Neuron (in vitro differentiated cells): ENCODE measurements around the gene HEXIM1.

Experiments
- H2AFZ ChIP-seq: one replicate; pipeline ENCODE4 v1.6.1; 2013; ENCODE audit warnings: low read depth, mild to moderate bottlenecking, inconsistent platforms, low read length, moderate library complexity
- H3K27me3 ChIP-seq: one replicate; pipeline ENCODE4 v1.6.1; 2013; ENCODE audit warnings: low read length; ENCODE audit not compliant: insufficient read depth
- H3K36me3 ChIP-seq: one replicate; pipeline ENCODE4 v1.6.1; 2013; ENCODE audit warnings: low read length; ENCODE audit not compliant: insufficient read depth
- H3K4me1 ChIP-seq: one replicate; pipeline ENCODE4 v1.6.1; 2013; ENCODE audit warnings: low read length; ENCODE audit not compliant: insufficient read depth
- H3K4me3 ChIP-seq: 2 replicates; pipeline ENCODE4 v1.5.1; 2013; ENCODE audit warnings: mild to moderate bottlenecking, low read length, moderate library complexity
- H3K9me3 ChIP-seq: one replicate; pipeline ENCODE4 v1.6.1; 2013; ENCODE audit warnings: low read length

HEXIM1 gene

DNA sequence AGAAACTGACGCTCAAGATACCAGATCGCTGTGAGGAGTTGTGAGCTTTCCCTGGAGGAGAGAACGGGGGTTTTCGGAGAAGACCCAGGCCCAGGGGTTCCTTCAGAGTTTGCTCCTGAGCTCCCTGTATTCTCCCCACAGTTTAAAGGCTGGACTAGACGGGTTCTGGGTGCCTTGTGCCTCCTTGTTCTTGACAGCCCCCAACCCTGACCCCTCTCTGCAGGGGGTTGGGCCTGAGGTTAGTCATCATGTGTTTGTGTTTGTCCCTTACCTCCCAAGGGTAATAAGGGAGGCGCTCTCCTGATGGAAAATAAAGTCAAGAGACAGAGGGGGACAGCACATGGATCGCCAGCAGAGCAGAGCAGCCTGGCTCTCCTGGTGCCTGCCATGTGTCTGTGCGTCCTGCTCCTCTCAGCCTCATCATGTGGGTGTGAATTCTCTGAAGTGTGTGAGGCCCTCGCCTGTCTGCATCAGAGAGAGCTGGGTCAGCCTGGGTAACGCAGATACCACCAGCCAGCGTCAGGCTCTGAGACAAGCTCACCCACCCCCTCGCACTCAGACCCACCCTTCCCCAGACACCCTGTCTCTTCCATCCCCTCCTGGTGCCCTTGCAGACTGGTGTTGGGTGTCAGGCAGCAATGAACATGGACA, 22.1 kb downstream of the HEXIM1 start:
- Histone ChIP-seq H3K4me3 (no peak overlapping the region), H3K4me1 (peaks cover 22% of the 10 kb centered on the region), H2AFZ (no peak overlapping the region), H3K36me3 (peaks cover 7% of the 10 kb centered on the region), H3K27me3 (no peaks in the 10 kb centered on the region), H3K9me3 (no peaks in the 10 kb centered on the region)

DNA sequence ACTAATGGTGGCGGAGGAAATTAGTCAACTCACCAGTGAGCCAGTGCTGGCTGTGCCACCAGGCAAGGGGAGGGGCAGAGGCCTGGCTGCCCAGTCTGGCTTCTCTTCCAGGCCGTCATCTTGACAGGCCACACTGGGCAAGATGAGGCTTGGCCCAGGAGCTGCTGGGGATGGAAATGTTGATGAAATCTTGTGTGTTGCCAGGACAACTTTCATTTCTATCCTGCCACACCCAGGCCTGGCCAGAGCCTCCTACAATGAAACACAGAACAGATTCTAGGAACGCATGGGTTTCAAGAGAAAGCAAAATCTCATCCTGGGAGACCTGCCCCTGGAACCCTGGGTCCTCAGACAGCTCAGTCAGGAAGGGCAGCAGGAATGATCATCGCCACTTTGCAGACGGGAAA, 22.7 kb downstream of the HEXIM1 start:
- Histone ChIP-seq H3K4me3 (no peak overlapping the region), H3K4me1 (peaks cover 22% of the 10 kb centered on the region), H3K27me3 (no peaks in the 10 kb centered on the region), H2AFZ (no peak overlapping the region), H3K9me3 (no peaks in the 10 kb centered on the region), H3K36me3 (peaks cover 7% of the 10 kb centered on the region)

DNA sequence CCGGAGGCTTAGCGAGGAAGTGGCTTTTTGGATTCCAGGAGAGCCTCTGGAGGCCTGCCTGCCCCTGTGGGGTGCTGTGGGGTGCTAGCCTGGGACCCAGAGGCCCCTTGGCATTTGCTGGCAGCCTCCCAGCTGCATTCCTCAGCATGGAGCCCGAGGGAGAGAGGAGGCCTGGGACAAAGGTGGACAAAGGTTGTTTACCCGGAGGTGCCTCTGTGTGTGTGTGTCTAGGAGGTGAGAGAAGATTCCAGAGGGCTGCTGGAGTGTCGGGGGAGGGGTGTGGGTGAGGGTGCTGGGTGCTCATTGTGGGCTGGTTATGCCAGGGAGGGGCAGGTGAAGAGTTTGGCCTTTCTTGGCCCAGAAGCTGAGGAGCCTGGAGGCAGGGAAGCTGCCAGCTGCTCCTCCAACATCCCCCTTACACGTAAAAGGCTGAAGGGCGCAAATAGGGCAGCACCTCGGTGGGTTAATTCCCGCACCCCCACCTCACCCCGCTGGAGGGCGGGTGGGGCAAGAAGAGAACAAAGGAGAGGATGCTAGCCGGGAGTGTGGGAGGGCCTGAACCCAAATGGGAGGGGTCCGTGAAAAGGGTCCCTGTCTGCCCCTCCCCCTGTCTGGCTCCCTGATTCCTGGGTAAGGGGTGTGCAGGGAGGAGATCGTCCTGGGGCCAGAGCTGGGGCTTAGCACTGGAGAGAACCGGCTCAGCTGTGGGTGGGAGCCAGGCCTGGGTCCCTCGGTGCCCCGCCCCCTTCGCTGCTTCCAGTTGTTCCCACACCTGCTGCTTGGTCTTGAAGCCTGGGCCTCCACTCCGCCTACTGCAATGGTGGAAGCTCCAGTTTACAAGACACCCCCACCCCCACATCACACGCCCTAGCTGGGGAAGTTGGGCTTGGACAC, 23.3 kb downstream of the HEXIM1 start:
- Histone ChIP-seq H3K9me3 (no peaks in the 10 kb centered on the region), H3K4me1 (peaks cover 22% of the 10 kb centered on the region), H3K4me3 (no peak overlapping the region), H2AFZ (no peak overlapping the region), H3K36me3 (peaks cover 7% of the 10 kb centered on the region), H3K27me3 (no peaks in the 10 kb centered on the region)

DNA sequence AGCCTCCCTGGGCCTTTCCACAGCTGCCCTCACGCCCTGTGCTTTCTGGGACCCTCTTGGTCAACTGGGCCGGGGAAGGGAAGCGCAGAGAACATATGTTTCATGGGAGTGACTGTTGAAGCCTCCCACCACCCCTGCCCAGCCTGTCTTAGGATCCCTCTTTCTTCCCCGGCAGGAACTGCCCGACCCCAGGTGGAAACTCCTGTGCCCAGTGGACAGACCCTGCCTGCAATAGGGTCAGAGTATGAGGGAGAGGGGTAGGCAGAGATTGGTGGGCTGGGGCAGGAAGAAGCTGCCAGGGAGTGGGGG, 23.9 kb downstream of the HEXIM1 start:
- Histone ChIP-seq H3K4me1 (peaks cover 22% of the 10 kb centered on the region), H3K4me3 (no peak overlapping the region), H2AFZ (no peak overlapping the region), H3K36me3 (peaks cover 7% of the 10 kb centered on the region), H3K27me3 (no peaks in the 10 kb centered on the region), H3K9me3 (no peaks in the 10 kb centered on the region)

DNA sequence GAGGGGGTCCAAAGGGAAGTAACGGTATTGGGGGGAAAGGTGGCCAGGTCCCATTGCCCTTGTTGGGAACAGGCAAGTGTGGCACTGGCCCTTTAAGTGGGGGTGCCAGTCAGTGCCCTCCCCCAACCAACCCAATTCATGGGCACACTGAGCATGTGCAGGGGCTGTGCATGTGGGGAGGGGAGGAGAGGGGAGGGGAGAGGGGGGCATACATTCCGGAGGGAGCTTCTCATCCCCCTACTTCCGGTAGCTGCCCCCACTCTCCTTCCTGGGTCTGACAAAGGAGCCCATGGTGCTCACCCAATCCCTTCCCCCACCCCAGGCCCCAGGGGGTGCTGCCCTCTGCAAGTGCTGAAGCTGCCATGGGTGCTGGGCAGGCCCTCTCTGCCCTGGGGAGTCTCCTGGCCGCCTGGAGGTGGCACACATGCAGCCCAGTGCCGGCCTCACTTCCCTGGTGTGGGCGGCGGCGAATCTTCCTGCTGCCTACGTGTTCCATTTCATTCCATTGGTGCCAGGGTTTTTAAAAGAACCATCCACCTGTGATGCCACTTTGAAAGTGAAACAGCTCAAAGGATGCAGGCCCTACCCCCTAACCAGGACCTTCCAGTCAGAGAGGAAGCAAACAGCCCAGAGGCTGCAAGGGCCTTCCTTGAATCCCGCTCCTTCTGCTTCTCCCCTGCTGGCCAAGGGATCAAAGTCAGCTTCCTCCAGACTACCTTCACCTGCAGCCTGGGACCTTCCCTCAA, 24.4 kb downstream of the HEXIM1 start:
- Histone ChIP-seq H3K4me3 (no peak overlapping the region), H2AFZ (peak overlapping the region; percentile 49), H3K27me3 (no peaks in the 10 kb centered on the region), H3K4me1 (peaks cover 22% of the 10 kb centered on the region), H3K36me3 (peaks cover 7% of the 10 kb centered on the region), H3K9me3 (no peaks in the 10 kb centered on the region)

DNA sequence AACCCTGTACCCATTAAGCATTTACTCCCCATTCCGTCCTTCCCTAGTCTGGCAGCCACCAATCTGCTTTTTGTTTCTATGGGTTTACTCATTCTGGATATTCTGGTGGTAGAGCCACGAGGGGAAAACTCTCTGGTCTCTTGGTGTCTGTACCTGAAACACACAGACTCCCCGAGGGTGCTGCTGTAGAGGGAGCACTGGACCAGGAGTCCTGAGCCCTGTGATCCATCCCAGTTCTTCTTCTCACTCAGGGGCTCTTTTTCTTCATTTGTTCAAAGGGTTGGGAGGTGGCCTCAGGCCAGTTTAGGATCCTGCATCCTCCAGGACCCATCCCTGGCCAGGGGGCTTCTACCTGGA, 27.5 kb downstream of the HEXIM1 start:
- Histone ChIP-seq H3K4me3 (no peak overlapping the region), H3K36me3 (no peaks in the 10 kb centered on the region), H3K9me3 (no peaks in the 10 kb centered on the region), H2AFZ (no peak overlapping the region), H3K27me3 (no peaks in the 10 kb centered on the region), H3K4me1 (peaks cover 22% of the 10 kb centered on the region)

DNA sequence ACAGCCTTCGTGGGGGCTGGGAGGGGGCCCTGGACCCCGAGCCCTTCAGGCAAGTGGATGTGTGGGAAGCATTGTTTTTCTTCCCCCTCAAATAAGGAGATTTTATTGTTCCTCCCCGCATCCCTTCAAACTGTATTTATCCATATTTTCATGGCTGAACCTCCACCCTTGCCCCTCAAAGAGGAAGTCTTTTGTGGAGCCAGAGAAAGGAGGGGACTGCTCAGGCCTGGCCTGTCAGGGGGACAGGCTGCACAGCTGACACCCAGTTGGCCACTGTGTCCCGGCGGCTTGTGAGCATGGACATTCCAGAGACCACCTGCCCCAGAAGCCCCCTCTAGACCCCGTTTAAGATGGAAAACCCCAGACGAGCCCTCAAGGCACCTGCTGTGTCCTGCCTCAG, 29.3 kb downstream of the HEXIM1 start:
- no peak overlapping the region for H2AFZ ChIP-seq
- H3K4me1 ChIP-seq, result peaks cover 5% of the 10 kb centered on the region
- no peaks in the 10 kb centered on the region for H3K27me3 ChIP-seq
- H3K4me3 ChIP-seq, result no peak overlapping the region
- no peaks in the 10 kb centered on the region for H3K36me3 ChIP-seq
- H3K9me3 ChIP-seq, result no peaks in the 10 kb centered on the region

DNA sequence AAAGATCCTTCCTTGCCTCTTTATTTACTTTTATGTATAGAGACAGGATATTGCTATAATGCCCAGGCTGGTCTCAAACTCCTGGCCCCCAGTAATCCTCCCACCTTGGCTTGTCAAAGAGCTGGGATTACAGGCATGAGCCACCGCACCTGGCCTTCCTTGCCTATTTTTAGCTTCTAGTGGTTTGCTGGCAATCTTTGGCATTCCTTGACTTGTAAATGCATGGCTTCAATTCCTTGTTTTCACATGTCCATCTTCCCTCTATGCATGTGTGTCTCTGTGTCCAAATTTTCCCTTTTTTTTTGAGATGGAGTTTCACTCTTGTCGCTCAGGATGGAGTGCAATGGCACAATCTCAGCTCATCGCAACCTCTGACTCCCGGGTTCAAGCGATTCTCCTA, 35.9 kb downstream of the HEXIM1 start:
- Histone ChIP-seq H3K4me1 (no peaks in the 10 kb centered on the region), H3K9me3 (no peaks in the 10 kb centered on the region), H2AFZ (no peak overlapping the region), H3K36me3 (no peaks in the 10 kb centered on the region), H3K4me3 (no peak overlapping the region), H3K27me3 (no peaks in the 10 kb centered on the region)

DNA sequence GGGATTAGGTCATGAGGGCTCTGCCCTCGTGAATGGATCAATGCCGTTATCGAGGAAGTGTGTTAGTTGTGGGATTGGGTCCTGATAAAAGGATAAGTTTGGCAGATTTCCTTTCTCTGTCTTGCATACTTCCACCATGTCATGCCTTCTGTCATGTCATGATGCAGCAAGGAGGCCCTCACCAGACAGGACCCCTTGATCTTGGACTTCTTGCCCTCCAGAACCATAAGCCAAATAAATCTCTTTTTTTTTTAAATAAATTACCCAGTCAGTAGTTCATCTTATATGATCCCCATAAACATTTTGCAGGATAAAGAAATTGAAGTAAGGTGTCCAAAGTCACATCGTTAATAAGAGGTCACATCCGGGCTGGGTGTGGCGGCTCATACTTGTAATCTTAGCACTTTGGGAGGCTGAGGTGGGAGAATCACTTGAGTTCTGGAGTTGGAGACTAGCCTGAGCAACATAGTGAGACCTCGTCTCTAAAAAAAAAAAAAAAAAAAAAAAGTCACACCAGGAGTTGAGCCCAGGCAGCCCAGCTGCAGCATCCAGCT, 38.6 kb downstream of the HEXIM1 start:
- Histone ChIP-seq H3K36me3 (no peaks in the 10 kb centered on the region), H3K4me1 (no peaks in the 10 kb centered on the region), H3K27me3 (no peaks in the 10 kb centered on the region), H2AFZ (no peak overlapping the region), H3K4me3 (no peak overlapping the region), H3K9me3 (no peaks in the 10 kb centered on the region)

DNA sequence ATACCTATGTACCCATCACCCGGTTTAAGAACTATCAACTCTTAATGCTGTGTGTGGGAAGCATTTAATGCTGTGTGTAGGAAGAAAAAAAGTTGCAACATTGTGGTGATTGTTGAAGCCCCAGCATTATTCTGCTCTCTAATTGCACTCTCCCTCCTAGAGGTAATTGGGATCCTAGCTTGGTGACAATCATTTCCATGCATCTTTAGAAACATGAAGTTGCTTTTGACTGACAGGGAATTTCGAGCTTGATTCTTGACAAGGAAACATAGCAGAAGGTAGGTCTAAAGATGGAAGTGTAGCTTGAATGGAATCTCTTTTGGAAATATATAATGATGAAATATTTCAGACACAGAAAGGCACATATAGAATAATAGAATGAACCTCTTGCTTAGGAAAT, 40.7 kb downstream of the HEXIM1 start:
- H3K36me3 ChIP-seq, result no peaks in the 10 kb centered on the region
- H3K27me3 ChIP-seq, result no peaks in the 10 kb centered on the region
- H3K4me1 ChIP-seq, result no peaks in the 10 kb centered on the region

DNA sequence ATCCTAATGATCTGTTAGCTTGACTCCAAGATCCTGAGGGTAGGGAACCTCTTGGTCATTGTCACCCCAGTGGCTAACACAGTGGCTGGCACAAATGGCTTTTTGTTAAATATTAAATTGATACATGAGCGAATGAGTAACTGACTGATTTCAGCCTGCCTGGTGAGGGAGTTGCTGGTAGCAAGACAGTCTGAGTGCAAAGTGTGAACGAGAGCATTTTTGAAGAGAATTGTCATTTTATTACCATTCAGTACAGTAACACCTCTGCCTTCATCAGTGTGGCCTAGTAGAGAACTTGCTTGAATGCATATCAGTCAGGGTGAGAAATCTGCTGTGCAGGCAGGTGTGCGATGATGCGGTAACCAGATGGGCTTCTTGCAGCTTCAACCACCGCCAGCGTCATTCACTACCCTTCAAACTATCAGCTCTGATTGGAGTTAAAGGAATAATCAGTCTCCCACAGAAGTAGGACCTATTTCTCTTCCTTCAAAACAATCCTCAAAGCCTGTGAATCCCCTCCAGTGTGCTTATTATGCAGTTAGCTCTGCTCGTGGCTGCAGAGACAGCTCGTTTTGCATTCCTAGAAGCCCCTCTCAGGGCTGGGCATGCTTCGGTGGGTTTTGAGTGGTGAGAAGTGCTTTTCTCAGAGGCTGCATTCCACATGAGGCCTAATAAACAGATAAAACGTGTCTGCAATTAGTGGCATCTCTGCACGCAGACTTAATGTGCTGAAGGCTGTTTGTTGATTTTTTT, 42.4 kb downstream of the HEXIM1 start:
- Histone ChIP-seq H3K27me3 (no peaks in the 10 kb centered on the region), H3K9me3 (no peaks in the 10 kb centered on the region), H2AFZ (no peak overlapping the region), H3K4me1 (no peaks in the 10 kb centered on the region), H3K36me3 (no peaks in the 10 kb centered on the region), H3K4me3 (no peak overlapping the region)

More for the DNA sequence above, 40.7 kb downstream of the HEXIM1 start:
- Histone ChIP-seq H3K4me3 (no peak overlapping the region), H3K9me3 (no peaks in the 10 kb centered on the region), H2AFZ (no peak overlapping the region)

DNA sequence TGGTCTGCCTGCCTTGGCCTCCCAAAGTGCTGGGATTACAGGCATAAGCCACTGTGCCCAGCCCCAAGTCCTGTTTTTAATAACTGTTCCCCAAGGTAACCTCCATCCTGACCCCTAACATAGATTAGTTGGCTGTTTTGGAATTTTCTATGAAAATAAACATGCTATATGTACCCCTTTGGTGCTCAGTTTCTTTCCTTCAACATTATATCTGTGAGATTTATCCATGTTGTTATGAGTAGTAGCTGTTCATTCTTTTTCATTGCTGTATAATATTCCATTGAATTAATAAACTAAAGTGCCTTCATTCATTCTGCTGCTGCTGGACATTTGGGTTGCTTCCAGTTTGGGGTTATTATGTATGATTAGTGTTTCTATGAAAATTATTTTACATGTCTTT, 47.1 kb downstream of the HEXIM1 start:
- Histone ChIP-seq H2AFZ (no peak overlapping the region), H3K4me1 (peaks cover 7% of the 10 kb centered on the region), H3K4me3 (no peak overlapping the region), H3K27me3 (no peaks in the 10 kb centered on the region), H3K36me3 (no peaks in the 10 kb centered on the region), H3K9me3 (no peaks in the 10 kb centered on the region)
